HepG2 (cell line): ENCODE results near the gene QRICH2. TPM values are rescaled to one million over a fixed set of nuclear protein-coding genes. Genes with fewer than 3 reads are reported as not detected.

ENCODE experiments used
- ELF3 ChIP-seq: IDR thresholded peaks from 2 replicates; pipeline ENCODE4 v1.6.1; 2016; ENCODE audit warnings: missing genetic modification reagents, missing compliant biosample characterization
- FOSL1 ChIP-seq: sonication (generic); formaldehyde crosslinking; IDR thresholded peaks from 2 replicates; pipeline ENCODE4 v1.9.0; 2021; ENCODE audit warnings: missing genetic modification reagents, borderline replicate concordance
- GZF1 ChIP-seq: sonication (generic); formaldehyde crosslinking; IDR thresholded peaks from 2 replicates; pipeline ENCODE4 v1.5.1; 2020; ENCODE audit warnings: mild to moderate bottlenecking, missing genetic modification reagents
- HHEX ChIP-seq: IDR thresholded peaks from 2 replicates; pipeline ENCODE4 v1.6.1; 2016; ENCODE audit warnings: control low read depth
- HNRNPLL ChIP-seq: fragments of 200-400 bp; formaldehyde crosslinking; IDR thresholded peaks from 2 replicates; pipeline ENCODE4 v1.6.1; 2017; ENCODE audit warnings: mild to moderate bottlenecking, low read depth, low read length; ENCODE audit not compliant: poor library complexity, severe bottlenecking
- KAT2B ChIP-seq: fragments of 150-350 bp; IDR thresholded peaks from 2 replicates; pipeline ENCODE4 v1.6.1; 2014; ENCODE audit warnings: low read depth, low read length, borderline replicate concordance
- KAT7 ChIP-seq: IDR thresholded peaks from 2 replicates; pipeline ENCODE4 v1.6.1; 2018; ENCODE audit warnings: borderline replicate concordance, missing compliant biosample characterization
- MAFF ChIP-seq: IDR thresholded peaks from 2 replicates; pipeline ENCODE4 v1.6.1; 2011; ENCODE audit warnings: low read depth, low read length, improper control_type of control experiment
- MEIS1 ChIP-seq: sonication (generic); formaldehyde crosslinking; IDR thresholded peaks from 2 replicates; pipeline ENCODE4 v1.9.0; 2021; ENCODE audit warnings: mild to moderate bottlenecking, missing genetic modification reagents, moderate library complexity, borderline replicate concordance
- MLX ChIP-seq: IDR thresholded peaks from 2 replicates; pipeline ENCODE4 v1.6.1; 2016
- NFRKB ChIP-seq: fragments of 450-650 bp; IDR thresholded peaks from 2 replicates; pipeline ENCODE4 v1.6.1; 2017
- NR2F1 ChIP-seq, 2 experiments: fragments of 450-650 bp in 1 of 2; formaldehyde crosslinking in 1 of 2; IDR thresholded peaks; 2 replicates each; pipeline versions ENCODE4 v1.5.0 to v1.6.1; 2016 to 2020; ENCODE audit warnings: mild to moderate bottlenecking in 1 of 2, missing compliant biosample characterization in 1 of 2, missing genetic modification reagents in 1 of 2, moderate library complexity in 1 of 2
- RARA ChIP-seq: IDR thresholded peaks from 2 replicates; pipeline ENCODE4 v1.6.1; 2016; ENCODE audit warnings: missing genetic modification reagents, missing compliant biosample characterization
- RBM22 ChIP-seq: fragments of 200-400 bp; formaldehyde crosslinking; optimal IDR thresholded peaks from 2 replicates; pipeline ENCODE3; 2017; ENCODE audit warnings: mild to moderate bottlenecking, low read length, moderate library complexity
- RBM39 ChIP-seq: fragments of 200-400 bp; formaldehyde crosslinking; IDR thresholded peaks from one replicate; pipeline ENCODE4 v1.6.1; 2018; ENCODE audit warnings: antibody characterized with exemption, mild to moderate bottlenecking, low read depth, low read length; ENCODE audit not compliant: poor library complexity, severe bottlenecking
- RELA ChIP-seq: sonication (generic); formaldehyde crosslinking; IDR thresholded peaks from 2 replicates; pipeline ENCODE4 v1.4.0; 2020; ENCODE audit warnings: missing genetic modification reagents
- REPIN1 ChIP-seq: sonication (generic); formaldehyde crosslinking; IDR thresholded peaks from 2 replicates; pipeline ENCODE4 v1.8.0; 2022; ENCODE audit warnings: missing genetic modification reagents, low read depth, mild to moderate bottlenecking, borderline replicate concordance
- SMAD3 ChIP-seq: sonication (generic); formaldehyde crosslinking; IDR thresholded peaks from 2 replicates; pipeline ENCODE4 v1.4.0; 2020; ENCODE audit warnings: missing genetic modification reagents
- SRSF1 ChIP-seq: fragments of 200-400 bp; formaldehyde crosslinking; optimal IDR thresholded peaks from 2 replicates; pipeline ENCODE3; 2017; ENCODE audit warnings: mild to moderate bottlenecking, low read depth, low read length, moderate library complexity
- TAF1 ChIP-seq: sonication (generic); formaldehyde crosslinking; IDR thresholded peaks from 2 replicates; pipeline ENCODE4 v1.4.0; 2020; ENCODE audit warnings: missing genetic modification reagents
- THRA ChIP-seq: sonication (generic); formaldehyde crosslinking; IDR thresholded peaks from 2 replicates; pipeline ENCODE4 v1.4.0; 2020; ENCODE audit warnings: missing genetic modification reagents, borderline replicate concordance
- ZFP1 ChIP-seq: IDR thresholded peaks from 2 replicates; pipeline ENCODE4 v1.6.1; 2016
- ZNF232 ChIP-seq: sonication (generic); formaldehyde crosslinking; IDR thresholded peaks from 2 replicates; pipeline ENCODE4 v1.4.0; 2020; ENCODE audit warnings: missing genetic modification reagents, borderline replicate concordance
- ZNF256 ChIP-seq: sonication (generic); formaldehyde crosslinking; conservative IDR thresholded peaks from 2 replicates; pipeline ENCODE4 v1.4.0; 2020; ENCODE audit warnings: missing genetic modification reagents
- ZNF333 ChIP-seq: sonication (generic); formaldehyde crosslinking; IDR thresholded peaks from 2 replicates; pipeline ENCODE4 v1.4.0; 2020; ENCODE audit warnings: mild to moderate bottlenecking, missing genetic modification reagents, borderline replicate concordance
- ZNF598 ChIP-seq: sonication (generic); formaldehyde crosslinking; IDR thresholded peaks from 2 replicates; pipeline ENCODE4 v1.5.1; 2020; ENCODE audit warnings: mild to moderate bottlenecking, missing genetic modification reagents, borderline replicate concordance
- ZNF615 ChIP-seq: sonication (generic); formaldehyde crosslinking; IDR thresholded peaks from 2 replicates; pipeline ENCODE4 v1.5.0; 2020; ENCODE audit warnings: mild to moderate bottlenecking, missing genetic modification reagents, borderline replicate concordance
- ZNF772 ChIP-seq: sonication (generic); formaldehyde crosslinking; IDR thresholded peaks from 2 replicates; pipeline ENCODE4 v1.5.0; 2020; ENCODE audit warnings: mild to moderate bottlenecking, missing genetic modification reagents
- polyA plus RNA-seq, 8 experiments: library from polyadenylated mRNA; depleted of rRNA in 3 of 8; stranded (reverse) in 7 of 8; unstranded in 1 of 8; fragments of >200 nt; fragmentation: Illumina TruSeq in 4 of 8; extraction: Trizol in 4 of 8; gene quantifications; 2 replicates each; pipeline versions ENCODE4 v1.2.1 to v1.2.3, GENCODE V29; 2011 to 2016; ENCODE audit warnings: low read depth in 4 of 8, missing spikeins in 1 of 8, mixed read lengths in 1 of 8; ENCODE audit not compliant: insufficient read depth in 1 of 8
- total RNA-seq, 5 experiments: library from RNA; depleted of rRNA; stranded (reverse); fragments of >200 nt; fragmentation: Illumina TruSeq; extraction: Trizol; gene quantifications; 2 replicates each; pipeline ENCODE4 v1.2.3, GENCODE V29; 2016; ENCODE audit warnings: low read depth in 1 of 5
- TF ChIP-seq, protein P1 (sequence below): sonication (generic); formaldehyde crosslinking; IDR thresholded peaks from 2 replicates; pipeline ENCODE4 v1.9.0; 2021; ENCODE audit warnings: missing genetic modification reagents, borderline replicate concordance

Gene QRICH2
- total and polyA plus RNA-seq, 2 of the 13 experiments (the other 11 are each of a cell fraction or from before 2014, with no cell fraction given) = 3.7 to 5.7 TPM

GRCh38 chr17:76345377-76345974 lies 37.4 kb upstream of the QRICH2 start (continued):
- TF ChIP-seq, protein P1, sequence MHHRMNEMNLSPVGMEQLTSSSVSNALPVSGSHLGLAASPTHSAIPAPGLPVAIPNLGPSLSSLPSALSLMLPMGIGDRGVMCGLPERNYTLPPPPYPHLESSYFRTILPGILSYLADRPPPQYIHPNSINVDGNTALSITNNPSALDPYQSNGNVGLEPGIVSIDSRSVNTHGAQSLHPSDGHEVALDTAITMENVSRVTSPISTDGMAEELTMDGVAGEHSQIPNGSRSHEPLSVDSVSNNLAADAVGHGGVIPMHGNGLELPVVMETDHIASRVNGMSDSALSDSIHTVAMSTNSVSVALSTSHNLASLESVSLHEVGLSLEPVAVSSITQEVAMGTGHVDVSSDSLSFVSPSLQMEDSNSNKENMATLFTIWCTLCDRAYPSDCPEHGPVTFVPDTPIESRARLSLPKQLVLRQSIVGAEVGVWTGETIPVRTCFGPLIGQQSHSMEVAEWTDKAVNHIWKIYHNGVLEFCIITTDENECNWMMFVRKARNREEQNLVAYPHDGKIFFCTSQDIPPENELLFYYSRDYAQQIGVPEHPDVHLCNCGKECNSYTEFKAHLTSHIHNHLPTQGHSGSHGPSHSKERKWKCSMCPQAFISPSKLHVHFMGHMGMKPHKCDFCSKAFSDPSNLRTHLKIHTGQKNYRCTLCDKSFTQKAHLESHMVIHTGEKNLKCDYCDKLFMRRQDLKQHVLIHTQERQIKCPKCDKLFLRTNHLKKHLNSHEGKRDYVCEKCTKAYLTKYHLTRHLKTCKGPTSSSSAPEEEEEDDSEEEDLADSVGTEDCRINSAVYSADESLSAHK (CRISPR knock-in tag) = no peak
- TF ChIP-seq MEIS1 (CRISPR knock-in tag) = no peak
- TF ChIP-seq MAFF = no peak
- TF ChIP-seq KAT7 (CRISPR knock-in tag) = no peak
- no peak for TF ChIP-seq SRSF1
- TF ChIP-seq ZNF615 = no peak
- TF ChIP-seq ZNF232 = no peak
- TF ChIP-seq HNRNPLL = no peak
- no peak for TF ChIP-seq KAT2B
- no peak for TF ChIP-seq RELA (CRISPR knock-in tag)
- TF ChIP-seq THRA (CRISPR knock-in tag) = 0 out of 2 replicates have a peak, but pooled peaks have one; percentile 43
- TF ChIP-seq ZFP1 (CRISPR knock-in tag) = no peak; the same call in 1 of the 2 replicates
- peak; percentile 59 for TF ChIP-seq RARA (CRISPR knock-in tag)
- no peak for TF ChIP-seq ZNF772 (CRISPR knock-in tag)
- no peak for TF ChIP-seq ZNF598 (CRISPR knock-in tag)
- TF ChIP-seq MLX = no peak
- no peak for TF ChIP-seq ZNF256 (CRISPR knock-in tag)
- no peak for TF ChIP-seq GZF1 (CRISPR knock-in tag)
- TF ChIP-seq TAF1 = no peak
- TF ChIP-seq RBM22 = no peak
- 0 out of 2 replicates have a peak, but pooled peaks have one; percentile 80 for TF ChIP-seq SMAD3
- TF ChIP-seq ZNF333 (CRISPR knock-in tag) = no peak
- TF ChIP-seq HHEX (CRISPR knock-in tag) = no peak
- TF ChIP-seq ELF3 (CRISPR knock-in tag) = no peak
- no peak for TF ChIP-seq NR2F1 (CRISPR knock-in tag; IDR thresholded peaks at IDR 0.05)
- TF ChIP-seq REPIN1 (CRISPR knock-in tag) = no peak
- TF ChIP-seq RBM39 = no peak
- no peak for TF ChIP-seq NFRKB
- no peak for TF ChIP-seq FOSL1 (CRISPR knock-in tag)
